ENCODE measurements around the gene UBE2M. TPM values are rescaled to one million over a fixed set of nuclear protein-coding genes. Genes with fewer than 3 reads are reported as not detected.

UBE2M gene
- total and polyA plus RNA-seq, 2 experiments from 2014 or later: 54.4 to 111 TPM

GRCh38 chr19:58552655-58553054, 5.8 kb downstream of the UBE2M start:
- Histone ChIP-seq H3K79me2 (peaks cover 60% of the 10 kb centered on the region), H3K4me1 (ENCODE audit: insufficient read depth) (peaks cover 19% of the 10 kb centered on the region), H3K27ac (no peak overlapping the region), H3K9me3 (ENCODE audit: low read depth) (no peaks in the 10 kb centered on the region), H3K4me2 (no peak overlapping the region), H3K4me3 (no peak overlapping the region), H3K36me3 (replicated peaks; ENCODE audit: insufficient read depth, low read depth) (peaks cover 4% of the 10 kb centered on the region), H3K27me3 (no peaks in the 10 kb centered on the region), H3K9me2 (replicated peaks; ENCODE audit: insufficient read depth) (no peaks in the 10 kb centered on the region), H4K20me1 (ENCODE audit: insufficient read depth, poor library complexity, severe bottlenecking) (peaks cover 14% of the 10 kb centered on the region), H2AFZ (no peak overlapping the region)
- 97% methylated on average over 2 of the region's 2 CpGs for WGBS (ENCODE audit: low lambda C conversion rate, missing lambda C conversion rate)
- DNase-seq (ENCODE audit: low spot score): no peak
- TF ChIP-seq, protein P1, sequence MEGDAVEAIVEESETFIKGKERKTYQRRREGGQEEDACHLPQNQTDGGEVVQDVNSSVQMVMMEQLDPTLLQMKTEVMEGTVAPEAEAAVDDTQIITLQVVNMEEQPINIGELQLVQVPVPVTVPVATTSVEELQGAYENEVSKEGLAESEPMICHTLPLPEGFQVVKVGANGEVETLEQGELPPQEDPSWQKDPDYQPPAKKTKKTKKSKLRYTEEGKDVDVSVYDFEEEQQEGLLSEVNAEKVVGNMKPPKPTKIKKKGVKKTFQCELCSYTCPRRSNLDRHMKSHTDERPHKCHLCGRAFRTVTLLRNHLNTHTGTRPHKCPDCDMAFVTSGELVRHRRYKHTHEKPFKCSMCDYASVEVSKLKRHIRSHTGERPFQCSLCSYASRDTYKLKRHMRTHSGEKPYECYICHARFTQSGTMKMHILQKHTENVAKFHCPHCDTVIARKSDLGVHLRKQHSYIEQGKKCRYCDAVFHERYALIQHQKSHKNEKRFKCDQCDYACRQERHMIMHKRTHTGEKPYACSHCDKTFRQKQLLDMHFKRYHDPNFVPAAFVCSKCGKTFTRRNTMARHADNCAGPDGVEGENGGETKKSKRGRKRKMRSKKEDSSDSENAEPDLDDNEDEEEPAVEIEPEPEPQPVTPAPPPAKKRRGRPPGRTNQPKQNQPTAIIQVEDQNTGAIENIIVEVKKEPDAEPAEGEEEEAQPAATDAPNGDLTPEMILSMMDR (IDR thresholded peaks at IDR 0.05; ENCODE audit: poor library complexity): no peak
- TF ChIP-seq EZH2phosphoT487 (IDR thresholded peaks at IDR 0.05; ENCODE audit: low read depth, severe bottlenecking, unreplicated experiment) (no peak), EZH2 (IDR thresholded peaks at IDR 0.05; ENCODE audit: borderline replicate concordance) (no peak)

GRCh38 chr19:58551577-58552471, 6.6 kb downstream of the UBE2M start:
- H3K4me2 ChIP-seq: no peak overlapping the region
- 96% methylated on average over 17 of the region's 18 CpGs for WGBS (ENCODE audit: low lambda C conversion rate, missing lambda C conversion rate)
- peaks cover 4% of the 10 kb centered on the region for H3K36me3 ChIP-seq (replicated peaks; ENCODE audit: insufficient read depth, low read depth)
- no peaks in the 10 kb centered on the region for H3K27me3 ChIP-seq
- H3K9me2 ChIP-seq (replicated peaks; ENCODE audit: insufficient read depth): no peaks in the 10 kb centered on the region
- TF ChIP-seq EZH2phosphoT487 (IDR thresholded peaks at IDR 0.05; ENCODE audit: low read depth, severe bottlenecking, unreplicated experiment) (no peak), EZH2 (IDR thresholded peaks at IDR 0.05; ENCODE audit: borderline replicate concordance) (no peak)
- TF ChIP-seq, protein P1 (IDR thresholded peaks at IDR 0.05; ENCODE audit: poor library complexity): no peak
- H2AFZ ChIP-seq: no peak overlapping the region
- peaks cover 20% of the 10 kb centered on the region for H3K4me1 ChIP-seq (ENCODE audit: insufficient read depth)
- peaks cover 22% of the 10 kb centered on the region for H4K20me1 ChIP-seq (ENCODE audit: insufficient read depth, poor library complexity, severe bottlenecking)
- H3K27ac ChIP-seq: no peak overlapping the region
- DNase-seq (ENCODE audit: low spot score): peak; percentile 4
- H3K4me3 ChIP-seq: no peak overlapping the region
- H3K9me3 ChIP-seq (ENCODE audit: low read depth): no peaks in the 10 kb centered on the region
- peaks cover 60% of the 10 kb centered on the region for H3K79me2 ChIP-seq

DNA sequence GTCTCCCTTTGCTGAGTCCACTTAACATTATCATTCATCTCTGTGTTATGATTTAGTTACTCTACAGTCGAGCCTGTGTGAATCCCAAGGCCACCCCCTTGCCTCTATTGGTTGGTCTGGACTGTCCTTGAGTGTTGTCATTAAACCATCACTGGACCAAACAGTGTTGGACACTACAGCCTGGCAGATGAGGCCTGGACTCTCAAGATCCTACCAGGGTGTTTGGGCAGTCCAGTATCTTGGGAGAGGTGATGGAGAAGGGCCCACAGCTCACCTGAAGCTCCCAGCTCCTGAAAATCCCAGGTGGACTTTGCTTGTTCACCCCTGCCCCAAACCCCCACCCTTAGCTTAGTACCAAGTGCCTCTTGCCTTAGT, 7.3 kb downstream of the UBE2M start:
- no peaks in the 10 kb centered on the region for H3K9me2 ChIP-seq (replicated peaks; ENCODE audit: insufficient read depth)
- TF ChIP-seq EZH2phosphoT487 (IDR thresholded peaks at IDR 0.05; ENCODE audit: low read depth, severe bottlenecking, unreplicated experiment): no peak
- TF ChIP-seq, protein P1 (IDR thresholded peaks at IDR 0.05; ENCODE audit: poor library complexity): no peak
- TF ChIP-seq EZH2 (IDR thresholded peaks at IDR 0.05; ENCODE audit: borderline replicate concordance): no peak
- H3K4me1 ChIP-seq (ENCODE audit: insufficient read depth): peaks cover 23% of the 10 kb centered on the region
- no peaks in the 10 kb centered on the region for H3K9me3 ChIP-seq (ENCODE audit: low read depth)
- no peaks in the 10 kb centered on the region for H3K27me3 ChIP-seq
- peaks cover 4% of the 10 kb centered on the region for H3K36me3 ChIP-seq (replicated peaks; ENCODE audit: insufficient read depth, low read depth)
- no peak overlapping the region for H2AFZ ChIP-seq
- no peak overlapping the region for H3K4me3 ChIP-seq
- peaks cover 60% of the 10 kb centered on the region for H3K79me2 ChIP-seq
- peaks cover 29% of the 10 kb centered on the region for H4K20me1 ChIP-seq (ENCODE audit: insufficient read depth, poor library complexity, severe bottlenecking)
- no peak for DNase-seq (ENCODE audit: low spot score)
- no peak overlapping the region for H3K4me2 ChIP-seq
- WGBS (ENCODE audit: low lambda C conversion rate, missing lambda C conversion rate): 91% methylated on average over 1 of the region's 1 CpG
- H3K27ac ChIP-seq: no peak overlapping the region

Measured in hepatocyte (in vitro differentiated cells).